Astrocyte (in vitro differentiated cells and primary cell): ENCODE data around the gene SRSF1. TPM values are rescaled to one million over a fixed set of nuclear protein-coding genes. Genes with fewer than 3 reads are reported as not detected.
A peak's percentile ranks its signal among the peaks of the same experiment; 100 is the strongest.

Source experiments
- DNase-seq: peaks from one replicate; pipeline ENCODE4 v3.0.0-alpha.2; 2010; ENCODE audit warnings: low read depth
- FAIRE-seq: peaks from 2 replicates; lab custom pipeline; 2011; peaks lifted over from hg19 to GRCh38; lab: Jason Lieb, UNC
- H2AFZ ChIP-seq: 2 replicates; pipeline ENCODE4 v1.6.0; 2012; ENCODE audit warnings: low read depth, low read length, inconsistent platforms
- H3K27ac ChIP-seq: 2 replicates; pipeline ENCODE4 v1.5.1; 2011; ENCODE audit warnings: low read depth, low read length, inconsistent platforms
- H3K27me3 ChIP-seq: 2 replicates; pipeline ENCODE4 v1.6.0; 2011; ENCODE audit warnings: low read length, inconsistent platforms; ENCODE audit not compliant: insufficient read depth
- H3K36me3 ChIP-seq: 2 replicates; pipeline ENCODE4 v1.5.1; 2011; ENCODE audit warnings: low read length, inconsistent platforms; ENCODE audit not compliant: insufficient read depth
- H3K4me1 ChIP-seq: 2 replicates; pipeline ENCODE4 v1.5.1; 2011; ENCODE audit warnings: low read length, inconsistent platforms; ENCODE audit not compliant: insufficient read depth
- H3K4me2 ChIP-seq: 2 replicates; pipeline ENCODE4 v1.6.0; 2012; ENCODE audit warnings: low read length, inconsistent platforms
- H3K4me3 ChIP-seq: 2 replicates; pipeline ENCODE4 v1.5.1; 2011; ENCODE audit warnings: low read depth, mild to moderate bottlenecking, low read length, inconsistent platforms; ENCODE audit not compliant: insufficient read depth
- H3K79me2 ChIP-seq: 2 replicates; pipeline ENCODE4 v1.6.0; 2012; ENCODE audit warnings: mild to moderate bottlenecking, low read length, inconsistent platforms; ENCODE audit not compliant: insufficient read depth
- H3K9ac ChIP-seq: 2 replicates; pipeline ENCODE4 v1.6.0; 2012; ENCODE audit warnings: mild to moderate bottlenecking, low read length, inconsistent platforms
- H3K9me3 ChIP-seq: 2 replicates; pipeline ENCODE4 v1.5.1; 2012; ENCODE audit warnings: low read depth, mild to moderate bottlenecking, low read length, inconsistent platforms; ENCODE audit not compliant: insufficient read depth
- H4K20me1 ChIP-seq: 2 replicates; pipeline ENCODE4 v1.6.0; 2012; ENCODE audit warnings: low read length, inconsistent platforms; ENCODE audit not compliant: insufficient read depth
- H3K27ac Mint-ChIP-seq: one replicate; pipeline ENCODE4 v1.8.0; 2021; ENCODE audit warnings: mild to moderate bottlenecking, mixed read lengths; ENCODE audit not compliant: unreplicated experiment
- H3K27me3 Mint-ChIP-seq: one replicate; pipeline ENCODE4 v1.8.0; 2021; ENCODE audit warnings: low read depth, mixed read lengths; ENCODE audit not compliant: unreplicated experiment
- H3K36me3 Mint-ChIP-seq: one replicate; pipeline ENCODE4 v1.8.0; 2021; ENCODE audit warnings: low read depth, mixed read lengths; ENCODE audit not compliant: unreplicated experiment
- H3K4me1 Mint-ChIP-seq: one replicate; pipeline ENCODE4 v1.8.0; 2021; ENCODE audit warnings: low read depth, mixed read lengths; ENCODE audit not compliant: unreplicated experiment
- H3K4me3 Mint-ChIP-seq: one replicate; pipeline ENCODE4 v1.8.0; 2021; ENCODE audit warnings: mild to moderate bottlenecking, moderate library complexity, mixed read lengths; ENCODE audit not compliant: unreplicated experiment
- H3K9me3 Mint-ChIP-seq: one replicate; pipeline ENCODE4 v1.8.0; 2021; ENCODE audit warnings: mild to moderate bottlenecking, mixed read lengths; ENCODE audit not compliant: unreplicated experiment
- EZH2 ChIP-seq: IDR thresholded peaks from 2 replicates; pipeline ENCODE4 v1.6.1; 2012; ENCODE audit warnings: mild to moderate bottlenecking, low read length, inconsistent platforms; ENCODE audit not compliant: insufficient read depth
- total RNA-seq: library from RNA; stranded (reverse); gene quantifications from 2 replicates; pipeline ENCODE4 v1.2.1, GENCODE V29; 2021
- TF ChIP-seq, protein P1 (sequence below): IDR thresholded peaks from 2 replicates; pipeline ENCODE4 v1.5.1; 2011; ENCODE audit warnings: low read depth, mild to moderate bottlenecking, inconsistent platforms, low read length, moderate library complexity; ENCODE audit not compliant: insufficient read depth

SRSF1 gene
- total RNA-seq, 1 donor from 2014 or later = 196 TPM

DNA sequence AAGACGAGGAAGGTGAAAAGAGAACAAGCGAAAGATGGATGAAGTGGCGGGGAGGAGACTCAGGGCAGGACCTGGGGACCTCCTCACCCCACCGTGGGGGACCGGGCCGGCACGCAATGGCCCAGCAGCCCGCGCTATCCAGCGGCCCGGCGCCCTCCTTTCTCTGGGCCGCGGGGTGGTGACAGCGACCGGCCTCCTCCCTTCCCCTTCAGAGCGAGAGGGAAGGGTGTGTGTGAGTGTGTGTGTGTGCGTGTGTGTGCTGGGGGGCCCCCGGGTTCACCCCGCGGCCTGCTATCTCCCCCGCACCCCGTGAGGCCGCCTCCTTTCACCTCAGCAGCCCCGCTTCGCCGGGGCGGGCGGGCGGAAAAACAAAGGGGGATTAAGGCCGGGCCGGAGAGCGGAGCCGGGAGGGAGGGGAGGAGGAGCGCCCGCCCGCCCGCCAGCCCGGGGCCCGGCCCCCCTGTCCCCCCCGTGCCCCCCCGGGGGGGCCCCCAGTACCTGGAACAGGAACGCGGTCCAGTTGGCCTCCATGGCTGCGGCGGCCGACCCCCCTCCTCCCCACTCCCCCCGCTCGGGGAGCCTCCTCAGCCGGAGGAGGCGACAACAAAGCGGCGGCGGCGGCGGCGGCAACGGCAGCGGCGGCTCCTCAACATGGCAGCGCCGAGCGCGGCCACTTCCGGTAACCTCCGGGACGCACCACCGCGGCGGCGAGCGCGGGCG, 19.3 kb downstream of the SRSF1 start, which contains the start of gene VEZF1:
Gene VEZF1, minus strand, starts transcription at position 674 of the 720 bp plus-strand sequence. Its CDS starts 143 bp downstream, at position 531.
- Histone ChIP-seq H2AFZ (peak within 1 kb of the TSS; percentile 60), H3K4me3 (peak within 1 kb of the TSS; percentile 68), H3K27ac (peak within 1 kb of the TSS; percentile 94), H3K9me3 (no peaks in the 10 kb centered on the region), H3K79me2 (peaks cover 46% of the 10 kb centered on the region), H3K4me2 (peak within 1 kb of the TSS; percentile 87), H4K20me1 (peaks cover 38% of the 10 kb centered on the region), H3K36me3 (peaks cover under 1% of the 10 kb centered on the region), H3K27me3 (no peaks in the 10 kb centered on the region), H3K9ac (peak within 1 kb of the TSS; percentile 97), H3K4me1 (peaks cover 21% of the 10 kb centered on the region)
- no peaks in the 10 kb centered on the region for H3K9me3 Mint-ChIP-seq
- peaks cover 6% of the 10 kb centered on the region for H3K36me3 Mint-ChIP-seq
- H3K27me3 Mint-ChIP-seq = no peaks in the 10 kb centered on the region
- H3K4me1 Mint-ChIP-seq = peaks cover 45% of the 10 kb centered on the region
- no peak for FAIRE-seq
- peak within 1 kb of the TSS; percentile 90 for H3K4me3 Mint-ChIP-seq
- TF ChIP-seq, protein P1, sequence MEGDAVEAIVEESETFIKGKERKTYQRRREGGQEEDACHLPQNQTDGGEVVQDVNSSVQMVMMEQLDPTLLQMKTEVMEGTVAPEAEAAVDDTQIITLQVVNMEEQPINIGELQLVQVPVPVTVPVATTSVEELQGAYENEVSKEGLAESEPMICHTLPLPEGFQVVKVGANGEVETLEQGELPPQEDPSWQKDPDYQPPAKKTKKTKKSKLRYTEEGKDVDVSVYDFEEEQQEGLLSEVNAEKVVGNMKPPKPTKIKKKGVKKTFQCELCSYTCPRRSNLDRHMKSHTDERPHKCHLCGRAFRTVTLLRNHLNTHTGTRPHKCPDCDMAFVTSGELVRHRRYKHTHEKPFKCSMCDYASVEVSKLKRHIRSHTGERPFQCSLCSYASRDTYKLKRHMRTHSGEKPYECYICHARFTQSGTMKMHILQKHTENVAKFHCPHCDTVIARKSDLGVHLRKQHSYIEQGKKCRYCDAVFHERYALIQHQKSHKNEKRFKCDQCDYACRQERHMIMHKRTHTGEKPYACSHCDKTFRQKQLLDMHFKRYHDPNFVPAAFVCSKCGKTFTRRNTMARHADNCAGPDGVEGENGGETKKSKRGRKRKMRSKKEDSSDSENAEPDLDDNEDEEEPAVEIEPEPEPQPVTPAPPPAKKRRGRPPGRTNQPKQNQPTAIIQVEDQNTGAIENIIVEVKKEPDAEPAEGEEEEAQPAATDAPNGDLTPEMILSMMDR = no peak
- TF ChIP-seq EZH2 = no peak
- H3K27ac Mint-ChIP-seq = peak within 1 kb of the TSS; percentile 94
- DNase-seq = peak; percentile 39

DNA sequence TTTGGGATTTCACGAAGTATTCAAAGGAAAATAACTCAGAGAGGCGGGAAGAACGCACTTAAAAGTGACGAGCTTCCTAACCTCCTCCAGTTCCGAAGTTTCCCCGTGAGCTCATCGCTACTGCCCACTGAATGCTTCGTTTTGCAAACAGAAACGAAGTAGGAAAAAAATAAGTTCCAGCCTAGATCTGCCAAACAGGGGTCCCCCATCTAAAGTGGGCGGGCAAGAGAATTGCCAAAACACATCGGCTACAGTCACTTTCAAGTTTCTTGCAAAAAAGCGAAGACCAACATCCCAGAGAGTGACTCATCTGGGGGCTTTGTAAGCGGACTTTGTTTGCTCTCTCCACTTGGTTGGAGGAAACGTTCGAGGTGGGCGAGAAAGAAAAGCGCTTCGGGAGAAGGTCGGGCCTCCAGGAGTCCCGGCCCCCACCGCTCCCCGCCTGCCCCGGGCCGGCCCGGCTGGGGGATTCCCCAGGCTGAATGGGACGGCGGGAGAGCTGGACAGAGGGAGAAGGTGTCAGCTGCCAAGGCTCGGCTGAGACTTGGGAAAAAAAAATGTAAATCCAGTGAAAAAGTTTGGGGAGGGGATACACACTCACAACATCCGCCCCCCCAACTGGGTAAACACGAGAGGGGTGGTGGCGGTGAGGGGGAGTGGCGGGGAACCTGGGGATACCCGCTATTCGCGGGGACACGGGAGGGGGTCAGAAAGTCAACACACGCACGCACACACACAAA, 20.0 kb downstream of the SRSF1 start:
- no peaks in the 10 kb centered on the region for H3K9me3 Mint-ChIP-seq
- Histone ChIP-seq H3K4me1 (peaks cover 21% of the 10 kb centered on the region), H3K9ac (peak overlapping the region; percentile 97), H3K27me3 (no peaks in the 10 kb centered on the region), H3K36me3 (peaks cover 6% of the 10 kb centered on the region), H3K4me2 (peak overlapping the region; percentile 87), H4K20me1 (peaks cover 45% of the 10 kb centered on the region), H3K79me2 (peaks cover 52% of the 10 kb centered on the region), H2AFZ (no peak overlapping the region), H3K9me3 (no peaks in the 10 kb centered on the region), H3K27ac (peak overlapping the region; percentile 94), H3K4me3 (peak overlapping the region; percentile 68)
- no peaks in the 10 kb centered on the region for H3K27me3 Mint-ChIP-seq
- peak overlapping the region; percentile 90 for H3K4me3 Mint-ChIP-seq
- peak overlapping the region; percentile 91 for H3K27ac Mint-ChIP-seq
- peak; percentile 83 for DNase-seq
- FAIRE-seq = no peak
- peaks cover 7% of the 10 kb centered on the region for H3K36me3 Mint-ChIP-seq
- TF ChIP-seq, protein P1 = no peak
- no peak for TF ChIP-seq EZH2
- H3K4me1 Mint-ChIP-seq = peaks cover 49% of the 10 kb centered on the region
